Adipose tissue (tissue), 3 donors: ENCODE measurements around the gene NOS1AP. TPM values are rescaled to one million over a fixed set of nuclear protein-coding genes. Genes with fewer than 3 reads are reported as not detected.

ENCODE experiments used
- H3K27ac ChIP-seq: one replicate; pipeline ENCODE4 v1.5.1; 2013; ENCODE audit warnings: low read depth, low read length
- WGBS, 3 donors: extraction: QIAGEN DNeasy Blood & Tissue Kit; methylation state at CpG; one replicate each; pipeline ENCODE4 v1.1.7; 2013; 5-methylcytosine and 5-hydroxymethylcytosine counted together
- polyA plus RNA-seq, 3 donors: library from polyadenylated mRNA; stranded (reverse); fragments of 200-250 nt; gene quantifications; one replicate each; pipeline ENCODE4 v1.2.3, GENCODE V29; 2013
- donor health status: healthy with polysubstance abuse.
- donor health status: Bipolar disorder and iron deficiency.
- donor health status: healthy.

NOS1AP gene
- polyA plus RNA-seq, 3 donors: 0.28 to 1.1 (median 0.40) TPM

DNA sequence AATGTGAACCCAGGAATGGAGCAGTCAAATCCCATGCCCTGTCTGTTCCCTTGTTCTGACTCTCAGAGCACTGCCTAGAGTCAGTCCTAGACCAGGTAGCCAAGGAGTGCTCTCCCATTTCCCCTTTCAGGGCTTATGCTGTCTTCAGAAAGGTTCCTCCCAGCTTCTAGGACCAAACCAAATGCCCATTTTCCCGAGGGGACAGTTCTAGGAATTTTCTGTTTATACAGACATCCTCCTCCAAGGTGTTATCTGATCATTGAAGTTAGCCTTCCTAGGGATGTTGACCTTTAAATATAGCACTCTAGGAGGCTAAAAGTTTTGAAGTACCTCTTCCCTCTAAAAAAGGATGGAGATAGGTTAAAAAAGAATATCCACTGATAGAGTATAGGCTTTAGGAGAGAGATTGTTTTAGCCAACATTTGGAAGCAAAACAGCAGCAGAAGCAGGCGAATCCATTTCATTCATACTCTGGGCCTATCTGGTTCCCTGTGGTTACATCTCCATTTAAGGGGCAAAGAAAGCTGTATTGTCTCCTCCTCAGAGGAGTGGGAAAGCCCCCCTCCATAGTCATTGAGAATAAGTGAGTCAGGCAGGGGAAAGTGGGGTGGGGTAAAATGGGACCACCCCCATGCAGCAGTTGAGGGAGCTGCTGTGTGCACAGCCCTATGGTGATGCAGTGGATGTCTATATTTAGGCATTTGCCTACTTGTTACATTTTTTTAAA is 180.7 kb downstream of the NOS1AP start:
- no peak overlapping the region for H3K27ac ChIP-seq
- WGBS, 3 donors: 81 to 91% (median 84%) methylated on average over 2 of the region's 2 CpGs

DNA sequence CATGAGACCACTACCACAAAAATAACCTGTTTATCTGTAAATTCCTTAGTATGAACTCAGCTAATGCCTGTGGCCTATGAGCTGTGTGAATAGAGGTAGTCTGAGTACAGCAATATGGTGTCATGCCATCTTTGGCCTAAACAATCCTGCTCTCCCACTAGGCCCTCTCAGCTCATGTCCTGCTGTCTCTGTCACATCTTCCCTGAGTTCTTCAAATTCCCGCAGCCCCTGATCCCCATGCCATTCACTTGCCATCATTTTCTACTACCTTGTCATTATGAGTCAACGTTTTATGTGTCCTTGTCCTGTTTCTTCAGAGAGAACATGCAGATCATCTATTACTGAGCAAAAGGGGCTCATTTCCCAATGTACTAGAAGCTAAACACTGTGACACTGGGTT is 181.6 kb downstream of the NOS1AP start:
- no peak overlapping the region for H3K27ac ChIP-seq
- 92 to 94% (median 92%) methylated on average over 2 of the region's 2 CpGs for WGBS, 3 donors

DNA sequence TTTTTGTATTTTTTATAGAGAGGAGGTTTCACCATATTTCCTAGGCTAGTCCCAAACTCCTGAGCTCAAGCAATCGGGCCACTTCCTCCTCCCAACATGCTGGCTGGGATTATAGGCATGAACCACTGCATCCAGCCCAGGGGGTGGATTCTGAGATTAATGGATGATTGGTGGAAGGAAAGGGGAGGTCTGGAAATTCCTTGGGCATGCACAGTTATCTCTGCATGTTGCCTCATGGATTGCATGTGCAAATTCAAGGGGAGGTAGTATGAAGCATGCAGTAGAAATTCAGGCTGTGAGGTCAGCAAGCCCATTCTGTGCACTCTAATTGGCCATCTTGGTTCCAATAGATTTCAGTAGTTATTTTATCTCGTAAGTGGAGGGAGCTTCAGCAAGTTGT is 182.7 kb downstream of the NOS1AP start:
- WGBS, 3 donors: 75 to 87% (median 82%) methylated on average over 2 of the region's 2 CpGs

DNA sequence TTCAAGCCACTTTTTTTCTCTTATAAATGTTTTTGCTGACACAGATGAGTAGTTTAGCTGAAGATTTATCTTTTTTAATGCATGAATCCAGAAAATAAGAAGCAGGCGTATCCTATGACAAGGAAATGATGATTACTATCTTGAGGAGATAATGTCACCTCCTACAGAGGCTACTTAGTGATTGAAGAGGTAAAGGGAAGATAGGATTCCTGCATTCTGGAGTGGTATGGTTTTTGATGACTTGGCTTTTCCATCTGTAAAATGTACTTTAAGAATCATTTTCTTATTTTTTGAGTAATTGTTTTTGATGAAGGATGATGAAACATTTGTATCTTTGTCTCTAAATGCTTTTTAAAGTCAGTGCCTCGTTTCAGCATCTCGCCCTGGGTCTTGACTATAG is 184.3 kb downstream of the NOS1AP start:
- WGBS, 3 donors: 89 to 91% (median 90%) methylated on average over 3 of the region's 3 CpGs
- no peak overlapping the region for H3K27ac ChIP-seq

More for the DNA sequence above, 182.7 kb downstream of the NOS1AP start:
- H3K27ac ChIP-seq: no peak overlapping the region

DNA sequence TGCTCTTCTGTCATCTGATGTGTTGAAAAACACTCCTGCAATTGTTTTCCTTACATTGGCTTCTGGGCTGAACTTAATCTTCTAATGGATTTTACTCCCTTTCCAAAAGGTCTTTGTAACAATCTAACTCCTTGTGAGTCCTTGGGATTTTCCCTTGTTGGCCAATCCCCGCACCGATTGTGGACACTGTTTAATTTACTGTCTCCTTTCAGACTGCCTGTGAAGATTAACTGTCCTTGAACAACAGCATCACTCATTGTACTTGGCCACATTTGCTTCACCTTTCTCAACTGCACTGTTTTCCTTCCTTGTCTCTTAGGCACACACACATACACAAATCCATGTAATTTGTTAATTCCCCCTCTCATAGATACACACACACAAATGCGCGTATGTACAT is 186.8 kb downstream of the NOS1AP start:
- 60 to 82% (median 75%) methylated on average over 4 of the region's 4 CpGs for WGBS, 3 donors
- no peak overlapping the region for H3K27ac ChIP-seq

DNA sequence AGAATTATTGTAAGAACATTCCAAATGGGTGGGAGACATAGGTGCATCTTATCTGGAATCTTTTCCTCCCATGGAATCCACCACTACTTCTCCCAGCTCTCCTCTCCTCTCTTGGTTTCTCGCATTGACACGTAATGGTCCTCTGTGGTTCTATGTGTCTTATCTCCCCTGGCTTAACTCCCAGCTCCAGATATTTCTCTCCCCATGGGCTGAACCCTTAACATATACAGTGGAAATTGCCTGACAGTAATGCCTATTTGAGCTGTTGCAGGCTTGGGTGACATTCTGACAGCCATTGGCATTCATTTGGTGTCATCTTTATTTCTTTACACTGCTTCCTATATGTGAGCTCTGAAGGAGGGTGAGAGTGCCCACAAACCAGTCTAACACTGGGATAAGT is 188.9 kb downstream of the NOS1AP start:
- WGBS, 3 donors: 92 to 95% (median 92%) methylated on average over 2 of the region's 2 CpGs
- H3K27ac ChIP-seq: no peak overlapping the region

DNA sequence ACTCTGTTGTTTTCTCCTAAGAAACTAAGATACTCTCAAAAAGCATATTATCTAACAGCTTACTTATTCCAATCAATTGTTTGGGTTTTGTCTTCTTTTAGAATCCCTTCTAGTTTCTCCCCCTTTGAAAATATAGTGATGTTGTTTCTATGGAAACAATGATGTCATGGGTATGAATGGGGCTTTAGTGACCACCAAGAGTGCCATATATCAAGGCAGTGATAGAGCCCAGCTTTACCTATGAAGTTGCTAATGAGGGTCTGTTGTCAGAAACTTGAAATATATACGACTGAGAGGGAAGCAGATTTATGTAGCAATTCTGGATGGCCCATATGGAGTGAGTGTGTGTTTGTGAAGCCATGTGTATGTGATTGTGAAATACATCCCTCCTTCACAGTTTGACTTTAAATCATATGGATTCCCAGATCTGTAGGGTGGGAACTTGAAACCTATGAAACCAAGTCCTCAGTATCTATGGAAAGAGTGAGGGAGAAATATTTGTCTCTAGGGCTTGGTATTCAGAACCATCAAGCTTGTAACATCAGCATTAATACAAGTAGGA is 190.5 kb downstream of the NOS1AP start:
- H3K27ac ChIP-seq: no peak overlapping the region
- 45 to 81% (median 55%) methylated on average over 1 of the region's 1 CpG for WGBS, 3 donors

DNA sequence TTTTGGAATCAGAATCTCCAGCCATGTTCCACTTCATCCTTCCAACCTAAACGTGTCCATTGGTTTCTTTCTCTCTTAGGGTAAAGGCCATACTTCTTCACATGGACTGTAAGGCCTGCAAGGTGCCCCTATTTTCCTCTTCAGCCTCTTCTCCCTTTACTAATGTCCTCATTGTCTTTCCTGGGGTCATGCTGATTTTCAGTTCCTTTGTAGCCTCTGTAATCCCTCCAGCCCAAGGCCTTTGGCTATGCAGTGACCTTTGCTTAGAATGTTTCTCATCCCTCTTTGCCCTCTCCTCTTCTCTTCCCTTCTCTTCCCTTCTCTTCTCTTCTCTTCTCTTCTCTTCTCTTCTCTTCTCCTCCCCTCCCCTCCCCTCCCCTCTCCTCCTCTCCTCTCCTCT is 194.6 kb downstream of the NOS1AP start:
- H3K27ac ChIP-seq: no peak overlapping the region
- whole genome bisulfite sequencing, 3 donors: 79 to 94% (median 88%) methylated on average over 1 of the region's 1 CpG

DNA sequence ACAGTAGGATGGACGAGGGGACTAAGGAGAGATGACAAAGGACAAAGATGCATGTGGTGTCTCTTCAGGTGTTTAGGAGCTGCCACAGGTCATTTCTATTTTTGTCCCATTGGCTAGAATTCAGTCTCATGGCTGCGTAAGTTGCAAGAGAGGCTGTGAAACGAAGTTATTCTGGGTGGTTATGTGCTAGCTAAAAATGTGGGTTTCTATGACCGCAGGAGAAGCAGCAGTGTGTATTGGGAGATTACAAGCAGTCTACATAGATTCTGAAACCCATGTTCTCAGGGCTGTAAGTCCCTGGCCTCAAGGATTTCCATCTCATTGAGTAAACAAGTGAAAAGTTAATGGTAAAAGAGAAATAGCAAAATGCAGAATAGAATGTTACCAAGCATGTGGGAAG is 196.5 kb downstream of the NOS1AP start:
- 91 to 94% (median 93%) methylated on average over 4 of the region's 4 CpGs for WGBS, 3 donors
- H3K27ac ChIP-seq: no peak overlapping the region

DNA sequence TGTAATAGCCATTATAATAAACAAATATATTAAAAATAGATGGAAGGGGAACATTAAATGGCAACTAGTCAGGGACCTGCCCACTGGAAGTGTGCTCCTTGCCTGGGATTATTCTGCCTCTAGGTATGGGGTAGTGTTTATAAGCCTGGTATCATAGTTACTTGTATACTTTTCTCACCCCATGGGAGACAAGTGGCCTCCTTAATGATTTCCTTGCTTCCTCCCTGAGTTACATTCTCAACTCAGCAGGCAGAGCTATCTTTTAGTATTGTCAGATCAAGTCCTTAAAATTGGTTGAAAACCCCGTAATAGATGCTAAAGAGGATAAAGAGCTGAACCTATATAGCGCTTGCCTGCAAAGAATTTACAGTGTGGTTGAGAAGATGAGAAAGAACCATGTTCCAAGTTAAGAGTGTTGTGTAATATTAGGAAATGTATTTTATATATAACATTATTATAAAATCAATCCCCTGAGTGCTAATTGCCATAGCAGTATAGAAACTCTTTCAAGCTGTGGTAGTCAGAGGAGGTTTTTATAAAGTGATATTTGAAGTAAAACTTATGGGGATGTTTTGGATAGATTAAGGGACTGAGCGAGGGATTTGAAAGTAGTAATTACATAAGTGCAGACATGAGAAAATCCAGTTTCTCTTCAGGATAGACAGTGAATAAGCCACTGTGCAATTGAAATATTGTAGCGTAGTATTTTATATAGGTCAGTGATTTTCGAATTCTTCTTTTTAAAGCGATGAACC is 200.7 kb downstream of the NOS1AP start:
- H3K27ac ChIP-seq: no peak overlapping the region
- WGBS, 3 donors: 94 to 98% (median 97%) methylated on average over 6 of the region's 6 CpGs

DNA sequence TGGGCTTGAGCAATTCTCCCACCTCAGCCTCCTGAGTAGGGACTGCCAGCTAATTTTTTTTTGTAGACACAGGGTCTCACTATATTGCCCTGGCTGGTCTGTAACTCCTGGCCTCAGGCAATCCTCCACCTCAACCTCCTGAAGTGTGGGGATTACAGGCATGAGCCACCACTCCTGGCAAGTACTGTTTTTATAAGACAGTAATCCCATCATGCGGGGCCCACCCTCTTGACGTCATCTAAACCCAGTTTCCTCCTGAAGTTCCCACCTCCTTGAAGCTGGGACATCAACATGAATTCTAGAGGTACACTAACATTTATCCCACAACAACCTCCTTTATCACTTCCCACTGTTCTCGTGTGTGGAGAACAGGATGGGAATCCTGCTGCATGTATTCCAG is 202.5 kb downstream of the NOS1AP start:
- H3K27ac ChIP-seq: no peak overlapping the region
- 76 to 84% (median 79%) methylated on average over 3 of the region's 3 CpGs for WGBS, 3 donors

DNA sequence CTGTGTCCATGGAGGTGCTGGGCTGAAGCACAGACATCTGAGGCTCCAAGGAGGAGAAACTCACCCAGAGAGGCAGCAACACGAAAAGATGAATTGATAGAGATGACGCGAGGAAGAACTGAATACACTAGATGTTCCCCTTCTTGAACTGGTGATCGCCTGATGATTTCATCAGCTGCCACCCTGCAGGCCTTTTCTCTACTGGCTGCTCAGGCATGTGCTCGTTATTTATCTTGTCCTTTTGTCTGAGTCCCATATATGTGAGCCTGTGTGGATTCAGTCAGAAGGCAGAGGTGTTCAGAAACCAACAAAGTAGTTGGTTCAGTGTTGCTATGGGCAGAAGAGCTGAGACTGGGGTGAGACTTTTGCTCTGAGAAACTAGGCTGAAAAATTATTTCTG is 202.9 kb downstream of the NOS1AP start:
- 83 to 93% (median 88%) methylated on average over 5 of the region's 5 CpGs for WGBS, 3 donors

DNA sequence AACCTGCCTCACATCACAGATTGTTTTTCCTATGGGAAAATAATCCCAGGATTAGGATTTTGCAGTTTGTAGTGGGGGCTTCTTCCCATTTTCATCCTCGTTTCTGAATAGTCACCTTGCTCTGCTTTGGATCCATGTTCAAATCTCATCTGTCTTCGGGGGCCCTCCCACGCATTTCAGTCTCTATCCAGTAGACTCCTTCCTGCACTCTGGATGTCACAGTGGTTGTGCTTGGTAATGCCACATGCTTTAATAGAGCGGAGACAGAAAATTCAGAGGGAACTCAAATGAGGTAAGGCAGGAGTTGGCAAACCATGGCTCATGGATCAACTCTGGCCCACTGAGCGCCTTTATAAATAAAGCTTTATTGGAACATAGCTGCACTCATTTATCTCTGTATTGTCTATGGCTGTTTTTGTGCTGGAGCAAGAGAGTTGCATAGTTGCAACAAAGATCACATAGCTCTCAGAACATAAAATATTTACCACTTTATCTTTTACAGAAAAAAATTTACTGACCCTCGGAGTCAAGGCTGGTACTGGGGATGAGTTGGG is 206.2 kb downstream of the NOS1AP start:
- 92 to 96% (median 93%) methylated on average over 6 of the region's 6 CpGs for WGBS, 3 donors
- no peak overlapping the region for H3K27ac ChIP-seq

More for the DNA sequence above, 202.9 kb downstream of the NOS1AP start:
- no peak overlapping the region for H3K27ac ChIP-seq

DNA sequence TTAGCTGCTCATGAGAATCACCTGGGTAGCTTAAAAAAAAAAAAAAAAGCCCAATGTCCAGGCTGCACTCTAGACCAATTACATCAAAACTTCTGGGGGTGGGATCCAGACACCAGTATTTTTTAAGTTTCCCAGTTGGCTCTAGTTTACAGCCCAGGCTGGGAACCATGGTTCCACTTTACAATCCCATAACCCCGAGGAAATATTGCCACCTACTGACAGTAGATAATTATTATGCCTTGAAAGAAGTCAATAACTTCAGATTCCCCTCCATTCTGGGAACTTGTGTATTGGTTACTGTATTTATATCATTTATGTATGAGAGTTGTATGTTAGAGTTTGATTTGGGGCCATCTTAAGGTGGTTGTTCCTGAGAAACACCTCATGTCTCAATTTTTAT is 207.0 kb downstream of the NOS1AP start:
- 22 to 41% (median 26%) methylated on average over 1 of the region's 1 CpG for WGBS, 3 donors

DNA sequence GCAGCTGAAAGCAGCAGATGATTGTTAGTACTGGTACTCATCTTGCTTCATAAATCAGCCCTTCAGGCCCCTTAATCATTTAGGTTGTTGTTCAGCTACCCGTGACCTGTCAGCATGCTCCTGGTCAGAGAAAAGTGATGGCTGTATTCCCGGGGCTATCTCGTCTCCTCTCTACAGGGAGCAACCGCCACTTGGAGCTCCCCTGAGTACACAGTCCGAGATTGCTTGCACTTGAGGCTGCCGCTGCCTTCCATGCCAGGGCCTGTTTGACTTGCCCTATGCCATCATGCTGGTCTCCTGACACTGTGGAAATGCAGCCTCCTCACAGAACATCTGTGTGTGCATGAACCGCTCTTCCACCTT is 209.6 kb downstream of the NOS1AP start:
- 62 to 71% (median 62%) methylated on average over 7 of the region's 7 CpGs for WGBS, 3 donors
- H3K27ac ChIP-seq: no peak overlapping the region

More for the DNA sequence above, 207.0 kb downstream of the NOS1AP start:
- no peak overlapping the region for H3K27ac ChIP-seq

DNA sequence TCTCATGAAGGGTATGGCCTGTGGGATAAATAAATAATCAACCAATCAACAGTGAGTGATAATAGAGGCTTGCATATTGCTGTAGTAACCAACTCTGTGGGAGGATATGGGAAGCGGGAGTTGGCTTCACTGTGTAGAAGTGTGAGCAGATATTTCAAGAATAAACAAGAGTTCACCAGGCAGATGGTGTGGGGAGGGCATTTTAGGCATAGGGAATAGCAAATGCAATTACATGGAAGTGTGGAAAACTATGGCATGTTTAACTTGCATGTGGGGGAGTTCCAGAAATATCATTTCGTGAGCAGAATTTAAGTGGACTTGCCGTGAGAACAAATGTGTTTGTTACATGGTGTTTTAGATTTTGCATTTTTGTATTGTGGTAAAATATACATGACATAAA is 211.9 kb downstream of the NOS1AP start:
- H3K27ac ChIP-seq: no peak overlapping the region
- 83 to 94% (median 84%) methylated on average over 3 of the region's 3 CpGs for WGBS, 3 donors

DNA sequence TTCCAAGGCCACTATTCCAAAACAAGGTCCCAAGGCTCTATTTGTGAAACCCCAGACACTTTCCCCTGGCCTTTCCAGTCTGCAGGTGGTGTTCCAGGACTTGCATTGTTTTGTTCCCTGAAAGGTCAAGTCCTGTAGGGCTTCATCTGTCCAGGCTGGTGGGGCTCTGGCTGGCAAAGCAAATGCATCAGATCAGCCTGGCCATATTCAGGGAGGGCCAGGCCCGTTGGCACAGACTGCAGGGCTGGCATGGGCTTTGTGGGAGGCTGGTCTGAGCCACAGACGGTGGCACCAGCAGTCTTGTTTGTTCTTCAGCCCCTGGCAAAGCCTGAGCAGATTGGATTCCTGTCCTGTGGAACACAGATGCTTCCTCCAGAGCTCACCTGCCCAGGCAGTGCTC is 214.2 kb downstream of the NOS1AP start:
- 24 to 80% (median 60%) methylated on average over 2 of the region's 2 CpGs for WGBS, 3 donors
- H3K27ac ChIP-seq: no peak overlapping the region

DNA sequence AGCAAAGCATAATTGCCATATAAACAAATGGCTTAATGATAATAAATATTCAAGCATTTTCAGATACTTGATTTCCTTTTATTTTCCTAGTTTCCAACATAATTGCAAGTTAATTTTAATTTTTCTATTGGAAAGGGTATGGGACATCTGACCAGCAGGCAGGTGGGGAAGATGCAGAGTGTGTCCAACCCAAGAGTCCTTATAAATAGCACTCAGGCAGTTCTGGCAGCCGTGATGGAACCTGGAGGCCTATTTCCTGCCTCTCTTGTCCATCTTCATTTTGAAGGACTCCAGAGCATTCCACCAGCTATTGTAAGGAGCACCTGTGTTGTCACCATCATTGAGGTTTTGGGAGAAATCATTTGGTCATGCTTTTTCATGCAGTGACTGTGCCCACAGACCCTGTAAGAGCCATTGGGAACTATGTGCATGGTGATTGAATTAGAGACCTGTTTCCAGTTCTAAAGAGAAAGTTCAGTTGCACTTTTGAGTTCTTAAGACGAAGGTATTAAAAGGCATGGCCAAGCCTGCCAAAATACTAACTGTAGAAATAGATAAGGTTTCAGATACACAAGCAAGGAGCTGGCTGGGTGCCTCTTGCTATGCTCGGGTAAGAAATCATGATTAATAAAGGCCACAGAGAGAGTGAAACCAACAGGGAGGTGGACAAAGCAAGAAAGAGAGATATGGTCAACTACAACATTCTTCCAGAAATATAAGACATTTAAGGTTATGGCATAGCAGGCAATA is 214.9 kb downstream of the NOS1AP start:
- WGBS, 3 donors: 37 to 63% (median 52%) methylated on average over 3 of the region's 3 CpGs
- H3K27ac ChIP-seq: no peak overlapping the region

DNA sequence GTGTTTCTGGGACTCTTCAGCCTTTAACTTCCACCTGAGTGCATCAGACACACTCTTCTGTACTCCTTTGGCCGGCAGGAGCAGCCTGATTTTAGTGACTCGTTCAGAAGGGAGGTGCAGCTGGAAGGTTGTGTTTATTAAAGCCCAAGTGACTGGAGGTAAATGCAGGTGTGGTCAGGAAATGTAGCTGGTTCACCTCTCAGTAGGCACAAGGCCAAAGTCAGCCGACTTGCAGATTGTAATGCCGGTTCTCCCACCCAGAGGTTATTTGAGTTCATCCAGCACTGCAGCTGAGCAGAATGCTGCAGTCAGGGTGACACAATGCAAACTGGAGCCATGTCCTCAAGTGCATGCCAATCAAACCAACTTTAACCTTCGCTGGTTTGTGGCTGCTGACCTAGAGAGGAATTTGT is 215.7 kb downstream of the NOS1AP start:
- WGBS, 3 donors: 14 to 41% (median 28%) methylated on average over 5 of the region's 5 CpGs
- no peak overlapping the region for H3K27ac ChIP-seq
